Measurements from ENCODE around the gene C19orf67.

Gene C19orf67

DNA sequence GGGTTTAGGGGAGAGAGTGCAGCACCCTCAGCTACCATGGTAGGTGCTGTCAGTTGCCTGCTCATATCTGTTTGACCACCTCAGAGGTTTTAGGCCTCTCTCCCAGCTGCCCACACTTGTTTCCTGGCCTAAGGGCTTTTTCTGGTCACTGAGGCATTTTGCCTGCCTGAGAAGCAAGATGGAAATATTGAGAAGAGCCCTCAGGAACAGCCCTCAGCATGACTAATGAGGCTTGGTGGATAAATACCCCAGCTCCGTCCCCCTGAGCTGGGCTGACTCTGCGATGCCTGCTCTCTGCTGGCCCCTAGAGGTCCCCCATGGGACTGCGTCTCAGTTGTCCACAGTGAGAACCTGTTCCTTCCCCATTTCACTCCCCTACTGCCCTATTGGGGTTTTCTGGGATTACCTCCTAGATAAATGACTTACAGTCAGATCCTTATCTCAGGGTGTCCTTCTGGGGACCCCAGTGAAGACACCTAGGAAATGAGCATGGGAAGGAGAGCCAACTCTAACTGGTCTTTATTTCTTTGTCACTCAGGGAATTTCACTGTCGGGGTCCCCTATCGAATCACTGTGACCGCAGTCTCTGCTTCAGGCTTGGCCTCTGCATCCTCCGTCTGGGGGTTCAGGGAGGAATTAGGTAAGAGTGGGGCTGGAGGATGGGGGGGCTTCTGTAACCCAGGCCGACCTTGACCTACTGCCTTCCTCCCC lies 37.0 kb downstream of the C19orf67 start:
- no peak for TF ChIP-seq SIN3A (IDR thresholded peaks at IDR 0.05; ENCODE audit: borderline replicate concordance, insufficient read depth, low read length)

DNA sequence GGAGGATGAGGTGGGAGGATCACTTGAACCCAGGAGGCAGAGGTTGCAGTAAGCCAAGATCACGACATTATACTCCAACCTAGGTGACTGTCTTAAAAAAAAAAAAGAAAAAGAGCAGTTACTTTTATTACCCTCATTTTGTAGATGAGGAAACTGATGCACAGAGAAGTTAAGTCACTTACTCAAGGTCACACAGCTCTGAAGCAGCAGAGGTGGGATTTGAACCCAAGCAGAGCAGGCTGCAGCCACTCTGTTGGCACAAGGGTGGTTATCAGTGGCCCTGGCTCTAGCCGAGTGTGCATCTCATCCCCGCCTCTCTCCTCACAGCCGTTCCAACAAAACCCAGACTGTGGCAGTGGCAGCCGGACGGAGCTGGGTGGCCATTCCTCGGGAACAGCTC lies 46.4 kb downstream of the C19orf67 start:
- TF ChIP-seq POLR2AphosphoS5 (IDR thresholded peaks at IDR 0.05; ENCODE audit: low read depth, low read length), result no peak
- no peak for TF ChIP-seq FOXP2 (optimal IDR thresholded peaks at IDR 0.05; ENCODE audit: borderline replicate concordance, extremely low read depth, extremely low read length, insufficient read depth)
- no peak for TF ChIP-seq TAF1 (IDR thresholded peaks at IDR 0.05; ENCODE audit: borderline replicate concordance, insufficient read depth, low read length)
- no peak for TF ChIP-seq SIN3A (IDR thresholded peaks at IDR 0.05; ENCODE audit: borderline replicate concordance, insufficient read depth, low read length)
- TF ChIP-seq, protein P1, sequence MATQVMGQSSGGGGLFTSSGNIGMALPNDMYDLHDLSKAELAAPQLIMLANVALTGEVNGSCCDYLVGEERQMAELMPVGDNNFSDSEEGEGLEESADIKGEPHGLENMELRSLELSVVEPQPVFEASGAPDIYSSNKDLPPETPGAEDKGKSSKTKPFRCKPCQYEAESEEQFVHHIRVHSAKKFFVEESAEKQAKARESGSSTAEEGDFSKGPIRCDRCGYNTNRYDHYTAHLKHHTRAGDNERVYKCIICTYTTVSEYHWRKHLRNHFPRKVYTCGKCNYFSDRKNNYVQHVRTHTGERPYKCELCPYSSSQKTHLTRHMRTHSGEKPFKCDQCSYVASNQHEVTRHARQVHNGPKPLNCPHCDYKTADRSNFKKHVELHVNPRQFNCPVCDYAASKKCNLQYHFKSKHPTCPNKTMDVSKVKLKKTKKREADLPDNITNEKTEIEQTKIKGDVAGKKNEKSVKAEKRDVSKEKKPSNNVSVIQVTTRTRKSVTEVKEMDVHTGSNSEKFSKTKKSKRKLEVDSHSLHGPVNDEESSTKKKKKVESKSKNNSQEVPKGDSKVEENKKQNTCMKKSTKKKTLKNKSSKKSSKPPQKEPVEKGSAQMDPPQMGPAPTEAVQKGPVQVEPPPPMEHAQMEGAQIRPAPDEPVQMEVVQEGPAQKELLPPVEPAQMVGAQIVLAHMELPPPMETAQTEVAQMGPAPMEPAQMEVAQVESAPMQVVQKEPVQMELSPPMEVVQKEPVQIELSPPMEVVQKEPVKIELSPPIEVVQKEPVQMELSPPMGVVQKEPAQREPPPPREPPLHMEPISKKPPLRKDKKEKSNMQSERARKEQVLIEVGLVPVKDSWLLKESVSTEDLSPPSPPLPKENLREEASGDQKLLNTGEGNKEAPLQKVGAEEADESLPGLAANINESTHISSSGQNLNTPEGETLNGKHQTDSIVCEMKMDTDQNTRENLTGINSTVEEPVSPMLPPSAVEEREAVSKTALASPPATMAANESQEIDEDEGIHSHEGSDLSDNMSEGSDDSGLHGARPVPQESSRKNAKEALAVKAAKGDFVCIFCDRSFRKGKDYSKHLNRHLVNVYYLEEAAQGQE (IDR thresholded peaks at IDR 0.05; ENCODE audit: insufficient read depth in 1 of 2, low read depth in 2 of 2, low read length in 2 of 2), result no peak

DNA sequence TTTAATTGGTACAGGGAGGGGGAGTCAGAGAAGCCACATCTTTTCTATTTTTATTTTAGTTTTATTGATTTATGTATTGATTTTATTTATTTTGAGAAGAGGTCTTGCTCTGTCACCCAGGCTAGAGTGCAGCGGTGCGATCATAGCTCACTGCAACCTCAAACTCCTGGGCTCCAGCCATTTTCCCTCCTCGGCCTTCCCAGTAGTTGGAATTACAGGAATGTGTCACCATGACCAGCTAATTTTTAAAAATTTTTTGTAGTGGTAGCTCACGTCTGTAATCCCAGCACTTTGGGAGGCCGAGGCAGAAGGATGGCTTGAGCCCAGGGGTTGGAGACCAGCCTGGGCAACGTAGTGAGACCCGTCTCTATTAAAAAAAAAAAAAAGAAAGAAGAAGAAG lies 49.9 kb downstream of the C19orf67 start:
- TF ChIP-seq, protein P1 (IDR thresholded peaks at IDR 0.05; ENCODE audit: insufficient read depth in 1 of 2, low read depth in 2 of 2, low read length in 2 of 2), result no peak
- no peak for TF ChIP-seq TAF1 (IDR thresholded peaks at IDR 0.05; ENCODE audit: borderline replicate concordance, insufficient read depth, low read length)
- no peak for TF ChIP-seq SIN3A (IDR thresholded peaks at IDR 0.05; ENCODE audit: borderline replicate concordance, insufficient read depth, low read length)
- no peak for TF ChIP-seq POLR2AphosphoS5 (IDR thresholded peaks at IDR 0.05; ENCODE audit: low read depth, low read length)
- no peak for TF ChIP-seq FOXP2 (optimal IDR thresholded peaks at IDR 0.05; ENCODE audit: borderline replicate concordance, extremely low read depth, extremely low read length, insufficient read depth)

DNA sequence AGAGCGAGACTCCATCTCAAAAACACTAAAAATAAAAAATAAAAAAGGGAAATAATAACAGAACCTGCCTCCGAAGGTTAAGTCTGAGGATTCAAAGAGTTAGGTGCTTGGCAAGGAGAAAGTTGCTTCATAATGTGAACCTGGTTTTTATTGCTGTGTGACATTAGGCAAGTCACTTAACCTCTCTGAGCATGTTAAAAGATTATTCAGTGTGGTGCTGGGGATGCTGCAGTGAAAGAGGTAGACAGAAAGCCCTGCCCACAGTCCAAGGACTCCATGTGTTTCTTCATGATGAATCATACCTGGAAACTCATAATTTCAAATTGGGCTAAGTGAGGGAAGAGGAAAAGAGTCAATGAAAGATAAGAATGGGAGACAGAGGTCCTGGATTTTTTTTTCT lies 51.6 kb downstream of the C19orf67 start:
- no peak for TF ChIP-seq SIN3A (IDR thresholded peaks at IDR 0.05; ENCODE audit: borderline replicate concordance, insufficient read depth, low read length)
- TF ChIP-seq, protein P1 (IDR thresholded peaks at IDR 0.05; ENCODE audit: insufficient read depth in 1 of 2, low read depth in 2 of 2, low read length in 2 of 2), result no peak
- TF ChIP-seq POLR2AphosphoS5 (IDR thresholded peaks at IDR 0.05; ENCODE audit: low read depth, low read length), result no peak
- TF ChIP-seq TAF1 (IDR thresholded peaks at IDR 0.05; ENCODE audit: borderline replicate concordance, insufficient read depth, low read length), result no peak
- TF ChIP-seq FOXP2 (optimal IDR thresholded peaks at IDR 0.05; ENCODE audit: borderline replicate concordance, extremely low read depth, extremely low read length, insufficient read depth), result no peak

DNA sequence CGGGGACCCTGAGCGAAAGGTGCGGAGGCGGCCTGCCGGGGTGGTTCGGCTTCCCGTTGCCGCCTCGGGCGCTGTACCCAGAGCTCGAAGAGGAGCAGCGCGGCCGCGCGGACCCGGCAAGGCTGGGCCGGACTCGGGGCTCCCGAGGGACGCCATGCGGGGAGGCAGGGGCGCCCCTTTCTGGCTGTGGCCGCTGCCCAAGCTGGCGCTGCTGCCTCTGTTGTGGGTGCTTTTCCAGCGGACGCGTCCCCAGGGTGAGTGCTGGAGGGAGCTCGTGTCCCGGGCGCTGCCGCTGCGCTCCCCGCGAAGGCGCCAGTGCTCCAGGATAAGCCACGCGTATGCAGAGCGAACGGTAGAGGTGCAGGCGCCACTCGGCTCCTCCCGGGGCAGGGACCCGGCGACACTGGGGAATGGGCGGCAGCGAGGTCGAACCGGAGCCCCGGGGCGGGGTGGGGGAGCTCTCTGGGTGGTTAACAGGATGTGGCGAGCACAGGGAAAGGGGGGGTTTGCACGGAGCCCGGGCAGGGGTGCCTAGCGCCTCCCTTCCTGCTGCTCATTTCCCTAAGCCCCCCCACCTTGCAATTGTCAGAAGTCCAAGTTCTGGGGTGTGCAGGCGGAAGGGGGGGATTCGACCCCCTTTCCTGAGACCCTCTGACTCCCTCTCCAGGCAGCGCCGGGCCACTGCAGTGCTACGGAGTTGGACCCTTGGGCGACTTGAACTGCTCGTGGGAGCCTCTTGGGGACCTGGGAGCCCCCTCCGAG lies 53.7 kb downstream of the C19orf67 start, which contains the start of gene IL27RA:
TSS of gene IL27RA (plus strand) at position 44 of the 762 bp plus-strand sequence. CDS start at position 155, 111 bp downstream.
- TF ChIP-seq, protein P1 (IDR thresholded peaks at IDR 0.05; ENCODE audit: insufficient read depth in 1 of 2, low read depth in 2 of 2, low read length in 2 of 2), result no peak
- TF ChIP-seq FOXP2 (optimal IDR thresholded peaks at IDR 0.05; ENCODE audit: borderline replicate concordance, extremely low read depth, extremely low read length, insufficient read depth) (peak; percentile 46), POLR2AphosphoS5 (IDR thresholded peaks at IDR 0.05; ENCODE audit: low read depth, low read length) (no peak)
